GM23248 (cell line): ENCODE results near the gene PAQR4. TPM values are rescaled to one million over a fixed set of nuclear protein-coding genes. Genes with fewer than 3 reads are reported as not detected.

ENCODE experiments used
- DNase-seq: peaks from one replicate; pipeline ENCODE4 v3.0.0-alpha.2; 2015
- H2AFZ ChIP-seq: fragments of 200-600 bp; sonication (generic); 2 replicates; pipeline ENCODE4 v1.6.1; 2016; ENCODE audit warnings: antibody characterized with exemption
- H3F3A ChIP-seq: fragments of 200-600 bp; sonication (generic); 2 replicates; pipeline ENCODE4 v1.6.1; 2016; ENCODE audit warnings: mild to moderate bottlenecking, antibody characterized with exemption, mixed run types; ENCODE audit not compliant: insufficient read depth
- H3K27ac ChIP-seq: fragments of 200-600 bp; sonication (generic); 2 replicates; pipeline ENCODE4 v1.5.1; 2016; ENCODE audit warnings: mild to moderate bottlenecking
- H3K27me3 ChIP-seq: fragments of 200-600 bp; sonication (generic); replicated peaks from 2 replicates; pipeline ENCODE4 v1.6.1; 2016; ENCODE audit warnings: mild to moderate bottlenecking; ENCODE audit not compliant: insufficient read depth
- H3K36me3 ChIP-seq: fragments of 200-600 bp; sonication (generic); 2 replicates; pipeline ENCODE4 v1.6.1; 2016; ENCODE audit warnings: low read depth, mild to moderate bottlenecking
- H3K4me1 ChIP-seq: fragments of 200-600 bp; sonication (generic); 2 replicates; pipeline ENCODE4 v1.6.1; 2016; ENCODE audit warnings: mild to moderate bottlenecking; ENCODE audit not compliant: insufficient read depth
- H3K4me2 ChIP-seq: fragments of 200-600 bp; sonication (generic); one replicate; pipeline ENCODE4 v1.6.1; 2016; ENCODE audit warnings: mild to moderate bottlenecking; ENCODE audit not compliant: unreplicated experiment
- H3K4me3 ChIP-seq: fragments of 200-600 bp; sonication (generic); 2 replicates; pipeline ENCODE4 v1.5.1; 2016; ENCODE audit warnings: mild to moderate bottlenecking
- H3K79me2 ChIP-seq: fragments of 200-600 bp; sonication (generic); 2 replicates; pipeline ENCODE4 v1.6.1; 2016; ENCODE audit warnings: mild to moderate bottlenecking; ENCODE audit not compliant: insufficient read depth
- H3K9ac ChIP-seq: fragments of 200-600 bp; sonication (generic); 2 replicates; pipeline ENCODE4 v1.6.1; 2016; ENCODE audit warnings: mild to moderate bottlenecking
- H3K9me2 ChIP-seq: fragments of 200-600 bp; sonication (generic); 2 replicates; pipeline ENCODE4 v1.6.1; 2016; ENCODE audit warnings: mixed run types, mild to moderate bottlenecking, moderate library complexity; ENCODE audit not compliant: insufficient read depth
- H3K9me3 ChIP-seq: fragments of 200-600 bp; sonication (generic); one replicate; pipeline ENCODE4 v1.6.1; 2017; ENCODE audit warnings: low read depth
- H4K20me1 ChIP-seq: fragments of 200-600 bp; sonication (generic); 2 replicates; pipeline ENCODE4 v1.6.0; 2016; ENCODE audit not compliant: insufficient read depth
- EZH2 ChIP-seq: fragments of 200-600 bp; sonication (generic); IDR thresholded peaks from 2 replicates; pipeline ENCODE4 v1.6.1; 2018; ENCODE audit warnings: antibody characterized with exemption, mild to moderate bottlenecking; ENCODE audit not compliant: insufficient read depth, poor library complexity, severe bottlenecking
- EZH2phosphoT487 ChIP-seq: fragments of 200-600 bp; sonication (generic); IDR thresholded peaks from 2 replicates; pipeline ENCODE4 v1.6.1; 2018; ENCODE audit warnings: antibody characterized with exemption, moderate library complexity, mild to moderate bottlenecking, low read depth; ENCODE audit not compliant: insufficient read depth
- WGBS, 2 experiments: methylation state at CpG; one replicate each; pipeline ENCODE4 v1.1.6; 2015 to 2017; ENCODE audit warnings: low lambda C conversion rate in 2 of 2, low coverage in 1 of 2; ENCODE audit errors: missing lambda C conversion rate in 2 of 2; 5-methylcytosine and 5-hydroxymethylcytosine counted together
- in situ Hi-C: fragments of 300-500 bp; cut with MboI; formaldehyde crosslinking; loops from 2 replicates; pipeline ENCODE4 v1.15.0; 2020
- polyA plus RNA-seq: library from polyadenylated mRNA; unstranded; fragments of >200 nt; fragmentation: Nextera tagmentation; extraction: Ambion mirVana; gene quantifications from 2 replicates; pipeline ENCODE4 v1.2.1, GENCODE V29; 2016
- total RNA-seq: library from RNA; depleted of rRNA; stranded (reverse); fragments of >200 nt; shearing (Covaris generic); gene quantifications from 2 replicates; pipeline ENCODE4 v1.2.3, GENCODE V29; 2014

The PAQR4 gene
- total and polyA plus RNA-seq, 2 experiments from 2014 or later, result 5.1 to 7.7 TPM

- H3K27ac ChIP-seq, result no peak overlapping the region
- WGBS, 2 experiments, result 82 to 84% methylated on average over 29 to 36 of the region's 36 CpGs
These were observed 20.1 kb upstream of the PAQR4 start for GRCh38 chr16:2948807-2949704.

GRCh38 chr16:2949705-2950352 is 19.3 kb upstream of the PAQR4 start:
- peaks cover 14% of the 10 kb centered on the region for H3K27me3 ChIP-seq
- no peaks in the 10 kb centered on the region for H3K79me2 ChIP-seq
- H3K27ac ChIP-seq, result no peak overlapping the region
- no peak overlapping the region for H3K9ac ChIP-seq
- H2AFZ ChIP-seq, result no peak overlapping the region
- H3K36me3 ChIP-seq, result 0 out of 2 replicates have a peak, but pooled peaks cover 7% of the 10 kb centered on the region
- no peaks in the 10 kb centered on the region for H4K20me1 ChIP-seq
- in situ Hi-C loops, result no loop called here
- no peak for TF ChIP-seq EZH2phosphoT487
- TF ChIP-seq EZH2, result no peak
- H3K4me3 ChIP-seq, result no peak overlapping the region
- no peak overlapping the region for H3K4me2 ChIP-seq
- H3K9me3 ChIP-seq, result no peaks in the 10 kb centered on the region
- 86 to 87% methylated on average over 19 of the region's 19 CpGs for WGBS, 2 experiments
- no peaks in the 10 kb centered on the region for H3K4me1 ChIP-seq
- DNase-seq, result no peak
- H3K9me2 ChIP-seq, result no peaks in the 10 kb centered on the region
- no peaks in the 10 kb centered on the region for H3F3A ChIP-seq

More at GRCh38 chr16:2948807-2949704, 20.1 kb upstream of the PAQR4 start:
- Histone ChIP-seq H3K4me1 (no peaks in the 10 kb centered on the region), H3K9me3 (no peaks in the 10 kb centered on the region), H2AFZ (no peak overlapping the region), H3F3A (no peaks in the 10 kb centered on the region), H3K79me2 (no peaks in the 10 kb centered on the region), H3K4me3 (no peak overlapping the region), H4K20me1 (no peaks in the 10 kb centered on the region), H3K27me3 (peaks cover 7% of the 10 kb centered on the region), H3K4me2 (no peak overlapping the region), H3K9ac (no peak overlapping the region), H3K36me3 (0 out of 2 replicates have a peak, but pooled peaks cover 7% of the 10 kb centered on the region), H3K9me2 (no peaks in the 10 kb centered on the region)
- DNase-seq, result no peak
- in situ Hi-C loops, result no loop called here
- TF ChIP-seq EZH2 (no peak), EZH2phosphoT487 (no peak)

DNA sequence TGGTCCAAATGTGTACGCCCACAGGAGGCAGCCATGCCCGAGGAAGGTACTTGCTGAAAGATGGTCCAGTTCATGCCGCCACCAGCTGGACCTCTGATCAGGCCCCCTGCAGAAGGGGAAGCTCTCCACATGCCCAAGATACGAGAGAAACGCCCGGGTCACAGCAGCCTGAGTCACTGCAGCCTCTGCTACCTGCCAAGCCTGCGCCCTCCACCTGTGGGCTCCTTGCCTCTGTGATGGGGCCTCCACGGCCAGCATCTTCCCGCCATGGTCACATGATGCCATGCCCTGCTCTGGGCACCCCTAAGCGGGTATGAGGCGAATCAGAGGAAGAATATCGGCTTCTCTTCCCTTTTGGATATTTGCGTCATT is 18.8 kb upstream of the PAQR4 start:
- WGBS, 2 experiments, result 79 to 85% methylated on average over 11 to 13 of the region's 13 CpGs
- no peaks in the 10 kb centered on the region for H3K9me3 ChIP-seq
- H4K20me1 ChIP-seq, result no peaks in the 10 kb centered on the region
- H2AFZ ChIP-seq, result no peak overlapping the region
- no peak overlapping the region for H3K4me2 ChIP-seq
- H3F3A ChIP-seq, result no peaks in the 10 kb centered on the region
- no peak overlapping the region for H3K4me3 ChIP-seq
- TF ChIP-seq EZH2, result no peak
- no peak for TF ChIP-seq EZH2phosphoT487
- H3K9ac ChIP-seq, result no peak overlapping the region
- DNase-seq, result no peak
- H3K27me3 ChIP-seq, result peaks cover 14% of the 10 kb centered on the region
- H3K9me2 ChIP-seq, result no peaks in the 10 kb centered on the region
- 0 out of 2 replicates have a peak, but pooled peaks cover 7% of the 10 kb centered on the region for H3K36me3 ChIP-seq
- no peaks in the 10 kb centered on the region for H3K79me2 ChIP-seq
- in situ Hi-C loops, result no loop called here
- no peak overlapping the region for H3K27ac ChIP-seq
- H3K4me1 ChIP-seq, result no peaks in the 10 kb centered on the region

DNA sequence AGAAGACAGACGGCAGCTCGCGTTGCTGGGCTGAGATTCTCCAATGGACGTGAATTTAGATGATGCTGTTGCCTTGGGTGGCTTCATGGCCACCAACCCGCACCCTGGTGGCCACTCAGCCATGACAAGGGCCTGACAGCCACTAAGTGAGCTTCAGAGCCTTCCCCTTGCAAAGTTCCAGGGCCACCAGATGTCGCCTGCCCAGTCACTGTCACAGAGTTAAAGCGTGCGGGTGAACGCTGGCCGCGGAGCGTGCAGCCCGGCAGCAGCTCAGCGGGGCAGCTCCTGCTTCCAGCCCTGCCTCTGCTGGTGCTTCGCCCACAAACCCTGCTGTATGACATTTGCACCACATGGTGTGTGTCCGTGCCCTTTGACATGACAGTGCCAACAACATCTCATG is 18.4 kb upstream of the PAQR4 start:
- H2AFZ ChIP-seq, result no peak overlapping the region
- no peaks in the 10 kb centered on the region for H3F3A ChIP-seq
- TF ChIP-seq EZH2phosphoT487, result no peak
- TF ChIP-seq EZH2, result no peak
- peaks cover 14% of the 10 kb centered on the region for H3K27me3 ChIP-seq
- H3K4me1 ChIP-seq, result no peaks in the 10 kb centered on the region
- H3K9me3 ChIP-seq, result no peaks in the 10 kb centered on the region
- H3K4me2 ChIP-seq, result no peak overlapping the region
- no peaks in the 10 kb centered on the region for H3K9me2 ChIP-seq
- in situ Hi-C loops, result no loop called here
- H3K79me2 ChIP-seq, result no peaks in the 10 kb centered on the region
- WGBS, 2 experiments, result 83 to 89% methylated on average over 16 of the region's 16 CpGs
- no peak overlapping the region for H3K27ac ChIP-seq
- DNase-seq, result no peak
- no peak overlapping the region for H3K9ac ChIP-seq
- H3K36me3 ChIP-seq, result 0 out of 2 replicates have a peak, but pooled peaks cover 7% of the 10 kb centered on the region
- H3K4me3 ChIP-seq, result no peak overlapping the region
- H4K20me1 ChIP-seq, result no peaks in the 10 kb centered on the region
